Measurements from ENCODE around the gene OGFOD1. TPM values are rescaled to one million over a fixed set of nuclear protein-coding genes. Genes with fewer than 3 reads are reported as not detected.

OGFOD1 gene
- total and polyA plus RNA-seq, 9 of the 15 experiments (the other 6 are each of a cell fraction or from before 2014, with no cell fraction given), result 60.4 to 134 (median 85.8) TPM

DNA sequence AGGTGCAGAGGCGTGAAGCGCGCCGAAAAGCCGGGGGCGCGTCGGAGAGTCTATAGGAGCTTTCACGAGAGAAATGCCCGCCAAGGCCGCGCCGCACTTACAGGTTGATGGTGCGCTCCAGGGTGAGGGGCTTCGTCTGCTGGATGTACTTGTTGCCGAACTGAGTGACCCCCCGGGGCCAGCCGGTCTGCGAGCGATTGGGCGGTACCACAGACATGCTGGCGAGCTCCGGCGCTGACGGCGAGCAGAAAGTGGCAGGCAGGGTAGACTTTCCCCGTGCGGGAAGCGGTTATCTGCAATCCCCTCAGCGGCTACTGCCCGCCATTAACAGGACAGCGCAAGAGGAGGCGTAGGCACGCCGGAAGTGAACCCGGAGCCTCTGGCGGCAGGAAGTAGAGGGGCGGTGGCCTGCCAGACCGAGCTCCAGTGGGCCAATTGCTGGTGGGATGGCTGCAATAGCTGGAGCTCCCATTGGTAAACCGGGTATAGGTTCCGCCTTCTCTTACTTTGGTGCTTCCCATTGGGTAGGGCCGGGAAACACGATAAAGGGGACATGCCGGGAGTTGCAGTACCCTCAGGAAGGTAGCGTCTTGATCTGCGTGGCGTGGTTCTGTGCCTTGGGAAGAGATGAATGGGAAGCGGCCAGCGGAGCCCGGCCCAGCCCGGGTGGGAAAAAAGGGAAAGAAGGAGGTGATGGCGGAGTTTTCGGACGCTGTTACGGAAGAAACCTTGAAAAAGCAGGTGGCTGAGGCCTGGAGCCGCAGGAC is at the start of gene OGFOD1, which contains the start of gene NUDT21 (continued):
- TF ChIP-seq, protein P1, sequence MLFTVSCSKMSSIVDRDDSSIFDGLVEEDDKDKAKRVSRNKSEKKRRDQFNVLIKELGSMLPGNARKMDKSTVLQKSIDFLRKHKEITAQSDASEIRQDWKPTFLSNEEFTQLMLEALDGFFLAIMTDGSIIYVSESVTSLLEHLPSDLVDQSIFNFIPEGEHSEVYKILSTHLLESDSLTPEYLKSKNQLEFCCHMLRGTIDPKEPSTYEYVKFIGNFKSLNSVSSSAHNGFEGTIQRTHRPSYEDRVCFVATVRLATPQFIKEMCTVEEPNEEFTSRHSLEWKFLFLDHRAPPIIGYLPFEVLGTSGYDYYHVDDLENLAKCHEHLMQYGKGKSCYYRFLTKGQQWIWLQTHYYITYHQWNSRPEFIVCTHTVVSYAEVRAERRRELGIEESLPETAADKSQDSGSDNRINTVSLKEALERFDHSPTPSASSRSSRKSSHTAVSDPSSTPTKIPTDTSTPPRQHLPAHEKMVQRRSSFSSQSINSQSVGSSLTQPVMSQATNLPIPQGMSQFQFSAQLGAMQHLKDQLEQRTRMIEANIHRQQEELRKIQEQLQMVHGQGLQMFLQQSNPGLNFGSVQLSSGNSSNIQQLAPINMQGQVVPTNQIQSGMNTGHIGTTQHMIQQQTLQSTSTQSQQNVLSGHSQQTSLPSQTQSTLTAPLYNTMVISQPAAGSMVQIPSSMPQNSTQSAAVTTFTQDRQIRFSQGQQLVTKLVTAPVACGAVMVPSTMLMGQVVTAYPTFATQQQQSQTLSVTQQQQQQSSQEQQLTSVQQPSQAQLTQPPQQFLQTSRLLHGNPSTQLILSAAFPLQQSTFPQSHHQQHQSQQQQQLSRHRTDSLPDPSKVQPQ (CRISPR knock-in tag; IDR thresholded peaks at IDR 0.05; ENCODE audit: borderline replicate concordance), result no peak
- TF ChIP-seq RUNX1 (IDR thresholded peaks at IDR 0.05; ENCODE audit: low read depth), result no peak; the same call in 1 of the 2 replicates
- TF ChIP-seq, protein P2, sequence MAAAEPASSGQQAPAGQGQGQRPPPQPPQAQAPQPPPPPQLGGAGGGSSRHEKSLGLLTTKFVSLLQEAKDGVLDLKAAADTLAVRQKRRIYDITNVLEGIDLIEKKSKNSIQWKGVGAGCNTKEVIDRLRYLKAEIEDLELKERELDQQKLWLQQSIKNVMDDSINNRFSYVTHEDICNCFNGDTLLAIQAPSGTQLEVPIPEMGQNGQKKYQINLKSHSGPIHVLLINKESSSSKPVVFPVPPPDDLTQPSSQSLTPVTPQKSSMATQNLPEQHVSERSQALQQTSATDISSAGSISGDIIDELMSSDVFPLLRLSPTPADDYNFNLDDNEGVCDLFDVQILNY (CRISPR knock-in tag; IDR thresholded peaks at IDR 0.05), result no peak
- no peak for TF ChIP-seq CREBBP (IDR thresholded peaks at IDR 0.05; ENCODE audit: low read depth, low read length)
- no peak for TF ChIP-seq FOXA3 (CRISPR knock-in tag; conservative IDR thresholded peaks at IDR 0.05 in 1 of 2, IDR thresholded peaks at IDR 0.05 in 1 of 2)
- no peak for TF ChIP-seq FUS (optimal IDR thresholded peaks at IDR 0.05; ENCODE audit: low read depth, low read length)
- no peak for TF ChIP-seq SNRNP70 (optimal IDR thresholded peaks at IDR 0.05; ENCODE audit: low read depth, low read length)
- no peak for TF ChIP-seq ZNF217 (CRISPR knock-in tag; IDR thresholded peaks at IDR 0.05)
- TF ChIP-seq XRCC4 (IDR thresholded peaks at IDR 0.05; ENCODE audit: extremely low read depth, insufficient read depth, insufficient read length), result no peak
- TF ChIP-seq ZNF431 (CRISPR knock-in tag; IDR thresholded peaks at IDR 0.05), result no peak
- no peak for TF ChIP-seq ZNF263 (CRISPR knock-in tag; IDR thresholded peaks at IDR 0.05; ENCODE audit: borderline replicate concordance)
- no peak for TF ChIP-seq NFE2L1 (tag; IDR thresholded peaks at IDR 0.05; ENCODE audit: borderline replicate concordance, low read depth)
- TF ChIP-seq, protein P3, sequence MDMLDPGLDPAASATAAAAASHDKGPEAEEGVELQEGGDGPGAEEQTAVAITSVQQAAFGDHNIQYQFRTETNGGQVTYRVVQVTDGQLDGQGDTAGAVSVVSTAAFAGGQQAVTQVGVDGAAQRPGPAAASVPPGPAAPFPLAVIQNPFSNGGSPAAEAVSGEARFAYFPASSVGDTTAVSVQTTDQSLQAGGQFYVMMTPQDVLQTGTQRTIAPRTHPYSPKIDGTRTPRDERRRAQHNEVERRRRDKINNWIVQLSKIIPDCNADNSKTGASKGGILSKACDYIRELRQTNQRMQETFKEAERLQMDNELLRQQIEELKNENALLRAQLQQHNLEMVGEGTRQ (CRISPR knock-in tag; IDR thresholded peaks at IDR 0.05), result no peak
- TF ChIP-seq TBL1XR1 (IDR thresholded peaks at IDR 0.05; ENCODE audit: low read length in 2 of 2), result 0 out of 4 replicates have a peak, but pooled peaks of 1 of the 2 experiments have one; percentile 14
- TF ChIP-seq TAF1 (IDR thresholded peaks at IDR 0.05; ENCODE audit: control insufficient read depth, extremely low read depth, insufficient read depth, low read length, severe bottlenecking), result peak; percentile 79
- TF ChIP-seq RFX7 (CRISPR knock-in tag; IDR thresholded peaks at IDR 0.05), result no peak
- TF ChIP-seq NFRKB (IDR thresholded peaks at IDR 0.05; ENCODE audit: low read depth), result peak; percentile 92; the same call in 1 of the 2 replicates
- TF ChIP-seq, protein P4, sequence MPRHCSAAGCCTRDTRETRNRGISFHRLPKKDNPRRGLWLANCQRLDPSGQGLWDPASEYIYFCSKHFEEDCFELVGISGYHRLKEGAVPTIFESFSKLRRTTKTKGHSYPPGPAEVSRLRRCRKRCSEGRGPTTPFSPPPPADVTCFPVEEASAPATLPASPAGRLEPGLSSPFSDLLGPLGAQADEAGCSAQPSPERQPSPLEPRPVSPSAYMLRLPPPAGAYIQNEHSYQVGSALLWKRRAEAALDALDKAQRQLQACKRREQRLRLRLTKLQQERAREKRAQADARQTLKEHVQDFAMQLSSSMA (CRISPR knock-in tag; IDR thresholded peaks at IDR 0.05), result no peak
- no peak for TF ChIP-seq ZBTB8A (IDR thresholded peaks at IDR 0.05; ENCODE audit: partially characterized antibody)
- peak; percentile 84 for TF ChIP-seq NFYB (IDR thresholded peaks at IDR 0.05; ENCODE audit: extremely low read depth, insufficient read length)
- peak; percentile 72 for TF ChIP-seq POLR2B (IDR thresholded peaks at IDR 0.05; ENCODE audit: low read depth, partially characterized antibody)
- TF ChIP-seq SPI1 (IDR thresholded peaks at IDR 0.05; ENCODE audit: borderline replicate concordance, low read depth, low read length), result no peak
- no peak for TF ChIP-seq ZNF121 (CRISPR knock-in tag; conservative IDR thresholded peaks at IDR 0.05)
- TF ChIP-seq CBFA2T2 (conservative IDR thresholded peaks at IDR 0.05), result no peak
